Measurements from ENCODE around the gene CSTB.

Gene CSTB

DNA sequence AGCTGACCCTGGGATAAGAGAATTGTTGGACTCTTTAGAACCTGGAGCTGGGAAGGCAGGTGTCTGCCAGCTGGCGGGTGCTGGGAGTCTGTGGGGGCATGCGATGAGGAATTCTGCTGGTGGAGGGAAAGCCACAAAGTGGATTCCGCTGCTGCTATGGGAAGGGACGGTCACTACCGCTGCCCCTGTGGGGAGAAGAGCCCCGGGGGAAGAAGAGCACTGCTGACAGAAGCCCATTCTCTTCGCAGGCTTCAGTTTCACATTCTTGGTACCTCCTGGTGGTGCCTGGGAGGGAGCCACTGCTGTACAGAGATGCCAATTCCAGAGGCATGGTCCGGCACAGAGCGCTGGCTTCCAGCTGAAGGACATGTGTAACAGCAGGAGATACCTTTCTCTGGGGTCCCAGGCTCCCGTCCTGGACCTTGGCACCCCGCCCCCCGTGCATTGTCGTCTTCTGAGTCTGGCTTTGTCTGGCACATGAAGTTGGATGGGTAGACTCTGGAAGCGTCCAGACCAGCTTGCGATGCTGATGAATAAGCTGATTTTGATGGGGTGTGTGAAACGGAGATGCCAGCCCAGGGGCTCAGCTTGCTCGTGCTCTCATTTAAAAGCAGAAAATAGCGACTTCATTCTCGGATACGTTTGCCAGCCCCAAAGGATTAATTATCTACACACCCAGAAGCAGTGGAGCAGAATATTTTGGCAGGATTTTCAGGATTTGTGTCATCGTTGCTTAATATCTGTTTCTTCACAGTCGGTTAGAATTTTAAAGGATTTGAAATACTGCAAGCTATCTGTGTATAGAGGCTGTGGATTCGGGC is 44.0 kb downstream of the CSTB start:
- no peak overlapping the region for H2BK120ac ChIP-seq (ENCODE audit: insufficient read depth, low read length, poor library complexity)
- no CpG with 5 or more reads among the region's 23 CpGs for WGBS (ENCODE audit: extremely low coverage, insufficient coverage, insufficient read length)
- peaks cover 14 to 20% of the 10 kb centered on the region in 2 experiments for H3K4me1 ChIP-seq (ENCODE audit: control insufficient read depth in 1 of 2, insufficient read depth in 2 of 2, low read length in 2 of 2)
- H2AFZ ChIP-seq (ENCODE audit: insufficient read depth, low read length, poor library complexity) = no peak overlapping the region
- no peak overlapping the region for H3K23ac ChIP-seq (ENCODE audit: low read length)
- H3K4me2 ChIP-seq (ENCODE audit: low read length) = no peak overlapping the region
- no peak overlapping the region for H2AK5ac ChIP-seq (ENCODE audit: low read length)
- H3K27me3 ChIP-seq (ENCODE audit: insufficient read depth, low read length) = no peaks in the 10 kb centered on the region
- no peak overlapping the region for H3K4me3 ChIP-seq (ENCODE audit: low read depth, low read length)
- no peak overlapping the region for H3K14ac ChIP-seq (ENCODE audit: low read length)
- no peak overlapping the region for H4K91ac ChIP-seq (ENCODE audit: low read depth, low read length)
- no peak overlapping the region for H3K18ac ChIP-seq (ENCODE audit: low read length)
- peaks cover 5 to 8% of the 10 kb centered on the region in 2 experiments for H3K36me3 ChIP-seq (ENCODE audit: control insufficient read depth in 1 of 2, insufficient read depth in 2 of 2, low read length in 2 of 2)
- peaks cover 6% of the 10 kb centered on the region for H3K79me2 ChIP-seq (ENCODE audit: control insufficient read depth, insufficient read depth, low read length, poor library complexity)
- peak; percentile 50 to 60 for DNase-seq
- no peak overlapping the region for H3K9ac ChIP-seq (ENCODE audit: low read length)
- no peak overlapping the region for H3K27ac ChIP-seq (ENCODE audit: low read depth, low read length)
- H2BK5ac ChIP-seq (ENCODE audit: low read depth, low read length, poor library complexity) = no peak overlapping the region
- no peak overlapping the region for H2BK12ac ChIP-seq (ENCODE audit: low read length)
- H4K12ac ChIP-seq (ENCODE audit: low read depth, low read length) = no peak overlapping the region
- peaks cover 4% of the 10 kb centered on the region for H3K9me3 ChIP-seq (ENCODE audit: insufficient read depth, low read depth, low read length)
- H3K4ac ChIP-seq (ENCODE audit: low read depth, low read length) = no peak overlapping the region
- no peak overlapping the region for H4K8ac ChIP-seq (ENCODE audit: low read depth, low read length)
- H3K79me1 ChIP-seq (ENCODE audit: low read length) = peaks cover 18% of the 10 kb centered on the region

- no peak overlapping the region for H4K8ac ChIP-seq (ENCODE audit: low read depth, low read length)
- H3K27me3 ChIP-seq (ENCODE audit: insufficient read depth, low read length) = no peaks in the 10 kb centered on the region
- no peak overlapping the region for H2BK120ac ChIP-seq (ENCODE audit: insufficient read depth, low read length, poor library complexity)
- no peak overlapping the region for H3K18ac ChIP-seq (ENCODE audit: low read length)
- H3K36me3 ChIP-seq (ENCODE audit: control insufficient read depth in 1 of 2, insufficient read depth in 2 of 2, low read length in 2 of 2) = peaks cover 3 to 6% of the 10 kb centered on the region in 2 experiments
- H3K4ac ChIP-seq (ENCODE audit: low read depth, low read length) = no peak overlapping the region
- H3K4me2 ChIP-seq (ENCODE audit: low read length) = no peak overlapping the region
- no peak overlapping the region for H3K14ac ChIP-seq (ENCODE audit: low read length)
- WGBS (ENCODE audit: extremely low coverage, insufficient coverage, insufficient read length) = no CpG with 5 or more reads among the region's 6 CpGs
- no peak overlapping the region for H2AFZ ChIP-seq (ENCODE audit: insufficient read depth, low read length, poor library complexity)
- H3K79me2 ChIP-seq (ENCODE audit: control insufficient read depth, insufficient read depth, low read length, poor library complexity) = peaks cover 6% of the 10 kb centered on the region
- H3K23ac ChIP-seq (ENCODE audit: low read length) = no peak overlapping the region
- H3K4me3 ChIP-seq (ENCODE audit: low read depth, low read length) = no peak overlapping the region
- no peak overlapping the region for H2BK12ac ChIP-seq (ENCODE audit: low read length)
- H2AK5ac ChIP-seq (ENCODE audit: low read length) = no peak overlapping the region
- peaks cover 14 to 20% of the 10 kb centered on the region in 2 experiments for H3K4me1 ChIP-seq (ENCODE audit: control insufficient read depth in 1 of 2, insufficient read depth in 2 of 2, low read length in 2 of 2)
- peaks cover 4% of the 10 kb centered on the region for H3K9me3 ChIP-seq (ENCODE audit: insufficient read depth, low read depth, low read length)
- no peak overlapping the region for H3K27ac ChIP-seq (ENCODE audit: low read depth, low read length)
- no peak overlapping the region for H3K9ac ChIP-seq (ENCODE audit: low read length)
- DNase-seq = peak in 1 of 2 donors; percentile 22
- H4K12ac ChIP-seq (ENCODE audit: low read depth, low read length) = no peak overlapping the region
- no peak overlapping the region for H4K91ac ChIP-seq (ENCODE audit: low read depth, low read length)
- no peak overlapping the region for H2BK5ac ChIP-seq (ENCODE audit: low read depth, low read length, poor library complexity)
- peaks cover 18% of the 10 kb centered on the region for H3K79me1 ChIP-seq (ENCODE audit: low read length)
Observed at GRCh38 chr21:43731476-43731875, 44.6 kb downstream of the CSTB start.

GRCh38 chr21:43728467-43729390 is 47.4 kb downstream of the CSTB start:
- H3K18ac ChIP-seq (ENCODE audit: low read length) = peak overlapping the region; percentile 78
- H3K79me2 ChIP-seq (ENCODE audit: control insufficient read depth, insufficient read depth, low read length, poor library complexity) = peaks cover 6% of the 10 kb centered on the region
- H2BK12ac ChIP-seq (ENCODE audit: low read length) = peak overlapping the region; percentile 8
- peak overlapping the region; percentile 47 for H2BK120ac ChIP-seq (ENCODE audit: insufficient read depth, low read length, poor library complexity)
- H4K8ac ChIP-seq (ENCODE audit: low read depth, low read length) = peak overlapping the region; percentile 35
- peaks cover 4% of the 10 kb centered on the region for H3K9me3 ChIP-seq (ENCODE audit: insufficient read depth, low read depth, low read length)
- H4K91ac ChIP-seq (ENCODE audit: low read depth, low read length) = peak overlapping the region; percentile 85
- peaks cover 18% of the 10 kb centered on the region for H3K79me1 ChIP-seq (ENCODE audit: low read length)
- peak overlapping the region; percentile 45 for H2BK5ac ChIP-seq (ENCODE audit: low read depth, low read length, poor library complexity)
- peak overlapping the region; percentile 84 for H3K14ac ChIP-seq (ENCODE audit: low read length)
- H3K23ac ChIP-seq (ENCODE audit: low read length) = no peak overlapping the region
- peak overlapping the region; percentile 83 for H2AK5ac ChIP-seq (ENCODE audit: low read length)
- H4K12ac ChIP-seq (ENCODE audit: low read depth, low read length) = peak overlapping the region; percentile 73
- peaks cover 3 to 6% of the 10 kb centered on the region in 2 experiments for H3K36me3 ChIP-seq (ENCODE audit: control insufficient read depth in 1 of 2, insufficient read depth in 2 of 2, low read length in 2 of 2)
- H3K9ac ChIP-seq (ENCODE audit: low read length) = peak overlapping the region; percentile 79
- H3K27me3 ChIP-seq (ENCODE audit: insufficient read depth, low read length) = no peaks in the 10 kb centered on the region
- no CpG with 5 or more reads among the region's 59 CpGs for WGBS (ENCODE audit: extremely low coverage, insufficient coverage, insufficient read length)
- peaks cover 14 to 16% of the 10 kb centered on the region in 2 experiments for H3K4me1 ChIP-seq (ENCODE audit: control insufficient read depth in 1 of 2, insufficient read depth in 2 of 2, low read length in 2 of 2)
- peak overlapping the region; percentile 74 for H3K4me2 ChIP-seq (ENCODE audit: low read length)
- H2AFZ ChIP-seq (ENCODE audit: insufficient read depth, low read length, poor library complexity) = peak overlapping the region; percentile 20
- peak overlapping the region; percentile 77 for H3K4ac ChIP-seq (ENCODE audit: low read depth, low read length)
- peak overlapping the region; percentile 66 for H3K4me3 ChIP-seq (ENCODE audit: low read depth, low read length)
- peak overlapping the region; percentile 69 for H3K27ac ChIP-seq (ENCODE audit: low read depth, low read length)
- DNase-seq = peak; percentile 90 to 93

GRCh38 chr21:43728154-43728466 is 48.0 kb downstream of the CSTB start:
- DNase-seq = no peak
- Histone ChIP-seq H4K91ac (ENCODE audit: low read depth, low read length) (peak overlapping the region; percentile 85), H3K79me2 (ENCODE audit: control insufficient read depth, insufficient read depth, low read length, poor library complexity) (peaks cover 6% of the 10 kb centered on the region), H3K36me3 (ENCODE audit: control insufficient read depth in 1 of 2, insufficient read depth in 2 of 2, low read length in 2 of 2) (peaks cover 7 to 9% of the 10 kb centered on the region in 2 experiments), H3K4me1 (ENCODE audit: control insufficient read depth in 1 of 2, insufficient read depth in 2 of 2, low read length in 2 of 2) (peaks cover 14 to 16% of the 10 kb centered on the region in 2 experiments), H3K23ac (ENCODE audit: low read length) (no peak overlapping the region), H2BK12ac (ENCODE audit: low read length) (peak overlapping the region; percentile 58), H3K4me2 (ENCODE audit: low read length) (peak overlapping the region; percentile 74), H3K4me3 (ENCODE audit: low read depth, low read length) (peak overlapping the region; percentile 66), H4K12ac (ENCODE audit: low read depth, low read length) (peak overlapping the region; percentile 4), H3K79me1 (ENCODE audit: low read length) (peaks cover 18% of the 10 kb centered on the region), H3K27me3 (ENCODE audit: insufficient read depth, low read length) (no peaks in the 10 kb centered on the region), H2AFZ (ENCODE audit: insufficient read depth, low read length, poor library complexity) (peak overlapping the region; percentile 2), H2AK5ac (ENCODE audit: low read length) (peak overlapping the region; percentile 58), H3K27ac (ENCODE audit: low read depth, low read length) (peak overlapping the region; percentile 69), H4K8ac (ENCODE audit: low read depth, low read length) (peak overlapping the region; percentile 35), H3K4ac (ENCODE audit: low read depth, low read length) (peak overlapping the region; percentile 49), H3K18ac (ENCODE audit: low read length) (peak overlapping the region; percentile 11), H2BK5ac (ENCODE audit: low read depth, low read length, poor library complexity) (peak overlapping the region; percentile 28), H3K9me3 (ENCODE audit: insufficient read depth, low read depth, low read length) (peaks cover 4% of the 10 kb centered on the region), H3K9ac (ENCODE audit: low read length) (no peak overlapping the region), H3K14ac (ENCODE audit: low read length) (peak overlapping the region; percentile 34), H2BK120ac (ENCODE audit: insufficient read depth, low read length, poor library complexity) (peak overlapping the region; percentile 49)
- no CpG with 5 or more reads among the region's 7 CpGs for WGBS (ENCODE audit: extremely low coverage, insufficient coverage, insufficient read length)

All from trophoblast cell (in vitro differentiated cells and primary cell).